Measurements from ENCODE around the gene PRKCH.

DNA sequence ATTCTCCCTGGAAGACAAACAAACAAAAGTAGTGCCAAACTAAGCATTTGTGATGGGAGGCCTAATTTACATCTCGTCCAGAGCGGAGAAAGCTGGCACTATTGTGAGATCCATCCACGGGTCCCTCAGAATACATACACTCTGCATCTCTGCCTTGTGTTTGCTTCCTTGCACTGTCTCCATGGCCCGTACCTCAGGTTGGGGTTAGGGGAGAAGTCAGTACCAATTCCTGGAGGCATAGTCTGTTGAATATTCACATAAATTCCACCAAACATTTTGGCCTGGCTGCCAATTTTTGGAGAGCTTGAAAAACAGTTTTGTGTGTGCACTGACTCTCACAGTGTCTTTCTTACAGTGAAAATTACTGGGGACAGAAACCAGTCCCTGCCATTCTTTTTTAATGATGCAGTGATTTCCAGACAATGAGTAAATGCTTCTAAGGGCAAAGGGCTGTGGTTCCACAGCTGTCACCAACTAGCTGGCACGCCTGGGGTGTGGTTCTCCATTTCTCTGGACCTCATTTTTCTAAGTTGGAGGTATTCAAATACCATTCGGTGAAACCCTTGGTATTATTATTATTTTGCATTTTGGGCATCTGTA lies 254.3 kb downstream of the PRKCH start:
- TF ChIP-seq, protein P1, sequence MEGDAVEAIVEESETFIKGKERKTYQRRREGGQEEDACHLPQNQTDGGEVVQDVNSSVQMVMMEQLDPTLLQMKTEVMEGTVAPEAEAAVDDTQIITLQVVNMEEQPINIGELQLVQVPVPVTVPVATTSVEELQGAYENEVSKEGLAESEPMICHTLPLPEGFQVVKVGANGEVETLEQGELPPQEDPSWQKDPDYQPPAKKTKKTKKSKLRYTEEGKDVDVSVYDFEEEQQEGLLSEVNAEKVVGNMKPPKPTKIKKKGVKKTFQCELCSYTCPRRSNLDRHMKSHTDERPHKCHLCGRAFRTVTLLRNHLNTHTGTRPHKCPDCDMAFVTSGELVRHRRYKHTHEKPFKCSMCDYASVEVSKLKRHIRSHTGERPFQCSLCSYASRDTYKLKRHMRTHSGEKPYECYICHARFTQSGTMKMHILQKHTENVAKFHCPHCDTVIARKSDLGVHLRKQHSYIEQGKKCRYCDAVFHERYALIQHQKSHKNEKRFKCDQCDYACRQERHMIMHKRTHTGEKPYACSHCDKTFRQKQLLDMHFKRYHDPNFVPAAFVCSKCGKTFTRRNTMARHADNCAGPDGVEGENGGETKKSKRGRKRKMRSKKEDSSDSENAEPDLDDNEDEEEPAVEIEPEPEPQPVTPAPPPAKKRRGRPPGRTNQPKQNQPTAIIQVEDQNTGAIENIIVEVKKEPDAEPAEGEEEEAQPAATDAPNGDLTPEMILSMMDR (IDR thresholded peaks at IDR 0.05) = no peak
- TF ChIP-seq POLR2A (IDR thresholded peaks at IDR 0.05) = no peak

Measured in breast epithelium (tissue), 3 donors.